ENCODE data around the gene CCDC78. TPM values are rescaled to one million over a fixed set of nuclear protein-coding genes. Genes with fewer than 3 reads are reported as not detected.

The CCDC78 gene
- total RNA-seq, 1 experiment from 2014 or later: 3.5 TPM

- Histone ChIP-seq H3K36me3 (ENCODE audit: control insufficient read depth, insufficient read depth, low read length) (no peaks in the 10 kb centered on the region), H3K27me3 (replicated peaks; ENCODE audit: control insufficient read depth, insufficient read depth, low read length) (no peaks in the 10 kb centered on the region), H3K4me3 (ENCODE audit: low read depth, low read length) (no peak overlapping the region), H3K4me1 (peaks cover 14% of the 10 kb centered on the region), H3K9me3 (no peaks in the 10 kb centered on the region)
- BruUV-seq (replicated peaks): no TSS peak
- H3K4me1 Mint-ChIP-seq (ENCODE audit: low read depth, unreplicated experiment): peaks cover 7% of the 10 kb centered on the region
- POLR2A ChIA-PET: interaction anchor here (0.6 kb wide), 1 partner anchor 60 kb away, joined by 5 read pairs; no protein-coding TSS in a partner anchor
- TF ChIP-seq CTCF (IDR thresholded peaks at IDR 0.05; ENCODE audit: insufficient read depth in 1 of 2, low read depth in 1 of 2, low read length in 1 of 2, severe bottlenecking in 1 of 2, unreplicated experiment in 1 of 2): no peak
- H3K27ac Mint-ChIP-seq (ENCODE audit: unreplicated experiment): no peak overlapping the region
- peaks cover 5% of the 10 kb centered on the region for H3K27me3 Mint-ChIP-seq (ENCODE audit: insufficient read depth, unreplicated experiment)
- intact Hi-C loops (cut with micrococcal nuclease; ENCODE audit: unreplicated experiment): loop anchor here (10.0 kb wide), 1 partner anchor 74 kb away; the partner anchor contains the start of genes CHTF18 and RPUSD1
- no peak for DNase-seq
- H3K36me3 Mint-ChIP-seq (ENCODE audit: insufficient read depth, unreplicated experiment): peaks cover 8% of the 10 kb centered on the region
- H3K4me3 Mint-ChIP-seq (ENCODE audit: unreplicated experiment): no peak overlapping the region
- H3K9me3 Mint-ChIP-seq (ENCODE audit: unreplicated experiment): no peaks in the 10 kb centered on the region
- CTCF ChIA-PET: interaction anchor here (0.6 to 1.1 kb wide), 3 partner anchors 9 to 270 kb away, joined by 3 to 4 read pairs (median 3); no protein-coding TSS in a partner anchor
Measured at GRCh38 chr16:710500-711075, 15.7 kb downstream of the CCDC78 start.

GRCh38 chr16:709566-710499 lies 16.4 kb downstream of the CCDC78 start:
- H3K36me3 Mint-ChIP-seq (ENCODE audit: insufficient read depth, unreplicated experiment): peaks cover 8% of the 10 kb centered on the region
- no peaks in the 10 kb centered on the region for H3K9me3 Mint-ChIP-seq (ENCODE audit: unreplicated experiment)
- ChIA-PET POLR2A (no interaction called here), CTCF (interaction anchor here (0.6 to 1.0 kb wide), 2 partner anchors 10 to 271 kb away, joined by 3 to 4 read pairs; no protein-coding TSS in a partner anchor)
- intact Hi-C loops (cut with micrococcal nuclease; ENCODE audit: unreplicated experiment): loop anchor here (10.0 kb wide), 1 partner anchor 75 kb away; the partner anchor contains the start of genes CHTF18 and RPUSD1
- H3K4me1 Mint-ChIP-seq (ENCODE audit: low read depth, unreplicated experiment): peaks cover 7% of the 10 kb centered on the region
- Histone ChIP-seq H3K9me3 (no peaks in the 10 kb centered on the region), H3K4me3 (ENCODE audit: low read depth, low read length) (no peak overlapping the region), H3K27me3 (replicated peaks; ENCODE audit: control insufficient read depth, insufficient read depth, low read length) (no peaks in the 10 kb centered on the region), H3K4me1 (peaks cover 14% of the 10 kb centered on the region), H3K36me3 (ENCODE audit: control insufficient read depth, insufficient read depth, low read length) (no peaks in the 10 kb centered on the region)
- DNase-seq: peak in 1 of 2 experiments; percentile 66
- peaks cover 5% of the 10 kb centered on the region for H3K27me3 Mint-ChIP-seq (ENCODE audit: insufficient read depth, unreplicated experiment)
- H3K4me3 Mint-ChIP-seq (ENCODE audit: unreplicated experiment): no peak overlapping the region
- H3K27ac Mint-ChIP-seq (ENCODE audit: unreplicated experiment): no peak overlapping the region
- TF ChIP-seq CTCF (IDR thresholded peaks at IDR 0.05; ENCODE audit: insufficient read depth in 1 of 2, low read depth in 1 of 2, low read length in 1 of 2, severe bottlenecking in 1 of 2, unreplicated experiment in 1 of 2): no peak
- no TSS peak for BruUV-seq (replicated peaks)

GRCh38 chr16:708959-709358 lies 17.3 kb downstream of the CCDC78 start:
- Mint-ChIP-seq H3K4me3 (ENCODE audit: unreplicated experiment) (no peak overlapping the region), H3K9me3 (ENCODE audit: unreplicated experiment) (no peaks in the 10 kb centered on the region), H3K27me3 (ENCODE audit: insufficient read depth, unreplicated experiment) (peaks cover 5% of the 10 kb centered on the region), H3K36me3 (ENCODE audit: insufficient read depth, unreplicated experiment) (peaks cover 8% of the 10 kb centered on the region), H3K4me1 (ENCODE audit: low read depth, unreplicated experiment) (peaks cover 7% of the 10 kb centered on the region), H3K27ac (ENCODE audit: unreplicated experiment) (no peak overlapping the region)
- CTCF ChIA-PET: no interaction called here
- peaks cover 6% of the 10 kb centered on the region; the same call in 1 of the 2 replicates for H3K4me1 ChIP-seq
- no peaks in the 10 kb centered on the region; the same call in 1 of the 2 replicates for H3K27me3 ChIP-seq (replicated peaks; ENCODE audit: control insufficient read depth, insufficient read depth, low read length)
- intact Hi-C loops (cut with micrococcal nuclease; ENCODE audit: unreplicated experiment): no loop called here
- H3K36me3 ChIP-seq (ENCODE audit: control insufficient read depth, insufficient read depth, low read length): no peaks in the 10 kb centered on the region
- no peak for TF ChIP-seq CTCF (IDR thresholded peaks at IDR 0.05; ENCODE audit: insufficient read depth in 1 of 2, low read depth in 1 of 2, low read length in 1 of 2, severe bottlenecking in 1 of 2, unreplicated experiment in 1 of 2)
- no peaks in the 10 kb centered on the region for H3K9me3 ChIP-seq
- BruUV-seq (replicated peaks): no TSS peak
- no peak overlapping the region for H3K4me3 ChIP-seq (ENCODE audit: low read depth, low read length)
- POLR2A ChIA-PET: no interaction called here
- DNase-seq: no peak

Measured in Caco-2 (cell line).